H9 (cell line): ENCODE data around the gene P2RX5. TPM values are rescaled to one million over a fixed set of nuclear protein-coding genes. Genes with fewer than 3 reads are reported as not detected.

Experiments
- DNase-seq: peaks from one replicate; pipeline ENCODE4 v3.0.0-alpha.2; 2017
- H2AFZ ChIP-seq: one replicate; pipeline ENCODE4 v1.6.1; 2013; ENCODE audit warnings: mild to moderate bottlenecking, low read length, control low read depth, moderate library complexity
- H2AK5ac ChIP-seq: 2 replicates; pipeline ENCODE4 v1.6.1; 2013; ENCODE audit warnings: low read length, control low read depth, mixed read lengths; ENCODE audit not compliant: insufficient read length
- H2BK120ac ChIP-seq: one replicate; pipeline ENCODE4 v1.6.1; 2013; ENCODE audit warnings: low read depth, mild to moderate bottlenecking, low read length, control low read depth, inconsistent platforms; ENCODE audit not compliant: poor library complexity, severe bottlenecking
- H2BK12ac ChIP-seq: 2 replicates; pipeline ENCODE4 v1.6.1; 2013; ENCODE audit warnings: low read length, control low read depth, mixed read lengths, low read depth; ENCODE audit not compliant: insufficient read length
- H2BK15ac ChIP-seq: 2 replicates; pipeline ENCODE4 v1.6.1; 2013; ENCODE audit warnings: low read depth, low read length, control low read depth
- H2BK20ac ChIP-seq: one replicate; pipeline ENCODE4 v1.6.1; 2013; ENCODE audit warnings: low read depth, mild to moderate bottlenecking, low read length, control low read depth, inconsistent platforms; ENCODE audit not compliant: poor library complexity, severe bottlenecking
- H2BK5ac ChIP-seq: 2 replicates; pipeline ENCODE4 v1.6.1; 2013; ENCODE audit warnings: low read length, control low read depth, mixed read lengths; ENCODE audit not compliant: insufficient read length
- H3K14ac ChIP-seq: 2 replicates; pipeline ENCODE4 v1.6.1; 2013; ENCODE audit warnings: low read length, control low read depth; ENCODE audit not compliant: insufficient read depth
- H3K18ac ChIP-seq: 2 replicates; pipeline ENCODE4 v1.6.1; 2013; ENCODE audit warnings: low read depth, mild to moderate bottlenecking, mixed read lengths, low read length, control low read depth; ENCODE audit not compliant: insufficient read length
- H3K23ac ChIP-seq: 2 replicates; pipeline ENCODE4 v1.6.1; 2013; ENCODE audit warnings: low read length, control low read depth, mixed read lengths, low read depth; ENCODE audit not compliant: insufficient read length
- H3K23me2 ChIP-seq: 2 replicates; pipeline ENCODE4 v1.6.1; 2013; ENCODE audit warnings: low read depth, mild to moderate bottlenecking, mixed read lengths, low read length, control low read depth; ENCODE audit not compliant: insufficient read length, poor library complexity, severe bottlenecking
- H3K27ac ChIP-seq: 2 replicates; pipeline ENCODE4 v1.5.1; 2013; ENCODE audit warnings: low read length, control low read depth, mixed read lengths, low read depth; ENCODE audit not compliant: insufficient read length
- H3K27me3 ChIP-seq: 2 replicates; pipeline ENCODE4 v1.6.1; 2013; ENCODE audit warnings: low read length, control low read depth, inconsistent platforms; ENCODE audit not compliant: insufficient read depth
- H3K4ac ChIP-seq: 2 replicates; pipeline ENCODE4 v1.6.1; 2013; ENCODE audit warnings: low read depth, mild to moderate bottlenecking, control low read depth, inconsistent platforms, low read length, moderate library complexity
- H3K4me1 ChIP-seq: 2 replicates; pipeline ENCODE4 v1.6.1; 2013; ENCODE audit warnings: low read length, control low read depth, inconsistent platforms; ENCODE audit not compliant: insufficient read depth
- H3K4me2 ChIP-seq: 2 replicates; pipeline ENCODE4 v1.6.1; 2013; ENCODE audit warnings: low read length, control low read depth, mixed read lengths; ENCODE audit not compliant: insufficient read length, insufficient read depth
- H3K56ac ChIP-seq: 2 replicates; pipeline ENCODE4 v1.6.1; 2013; ENCODE audit warnings: low read depth, mild to moderate bottlenecking, mixed read lengths, low read length, control low read depth; ENCODE audit not compliant: insufficient read length
- H3K79me1 ChIP-seq: 2 replicates; pipeline ENCODE4 v1.6.1; 2013; ENCODE audit warnings: low read depth, mild to moderate bottlenecking, moderate library complexity, low read length, control low read depth, inconsistent platforms; ENCODE audit not compliant: insufficient read depth, poor library complexity, severe bottlenecking
- H3K79me2 ChIP-seq: 2 replicates; pipeline ENCODE4 v1.6.1; 2013; ENCODE audit warnings: low read length, control low read depth, inconsistent platforms; ENCODE audit not compliant: insufficient read depth
- H3K9ac ChIP-seq: 2 replicates; pipeline ENCODE4 v1.6.1; 2013; ENCODE audit warnings: low read length, control low read depth, mixed read lengths; ENCODE audit not compliant: insufficient read length; ENCODE audit errors: extremely low read depth
- H3K9me3 ChIP-seq: one replicate; pipeline ENCODE4 v1.6.1; 2013; ENCODE audit warnings: low read depth, low read length, inconsistent platforms; ENCODE audit not compliant: control insufficient read depth
- H3T11ph ChIP-seq: one replicate; pipeline ENCODE4 v1.6.1; 2013; ENCODE audit warnings: mild to moderate bottlenecking, low read length, control low read depth, inconsistent platforms
- H4K20me1 ChIP-seq: one replicate; pipeline ENCODE4 v1.6.1; 2013; ENCODE audit not compliant: control insufficient read depth, insufficient read length, insufficient read depth
- H4K5ac ChIP-seq: 2 replicates; pipeline ENCODE4 v1.6.1; 2013; ENCODE audit warnings: low read depth, mild to moderate bottlenecking, mixed read lengths, low read length, control low read depth; ENCODE audit not compliant: insufficient read length
- H4K8ac ChIP-seq: replicated peaks from 2 replicates; pipeline ENCODE4 v1.6.1; 2013; ENCODE audit warnings: low read length, control low read depth, mixed read lengths, low read depth; ENCODE audit not compliant: insufficient read length
- H4K91ac ChIP-seq: 2 replicates; pipeline ENCODE4 v1.6.1; 2013; ENCODE audit warnings: low read depth, mild to moderate bottlenecking, moderate library complexity, mixed read lengths, low read length, control low read depth; ENCODE audit not compliant: insufficient read length
- H3K27ac Mint-ChIP-seq, 3 experiments: 2 replicates in 2 of 3; 3 replicates in 1 of 3; pipeline ENCODE4 v1.8.0; 2020 to 2021; ENCODE audit warnings: mixed read lengths in 3 of 3, mild to moderate bottlenecking in 1 of 3, moderate library complexity in 1 of 3
- H3K27me3 Mint-ChIP-seq: 2 replicates; pipeline ENCODE4 v1.8.0; 2021; ENCODE audit warnings: low read depth, mild to moderate bottlenecking, moderate library complexity, mixed read lengths
- H3K36me3 Mint-ChIP-seq, 3 experiments: 2 replicates in 2 of 3; 3 replicates in 1 of 3; pipeline ENCODE4 v1.8.0; 2020 to 2021; ENCODE audit warnings: low read depth in 3 of 3, mixed read lengths in 3 of 3; ENCODE audit not compliant: insufficient read depth in 1 of 3
- H3K4me1 Mint-ChIP-seq, 2 experiments: 2 replicates each; pipeline ENCODE4 v1.8.0; 2020; ENCODE audit warnings: mixed read lengths in 2 of 2
- H3K4me3 Mint-ChIP-seq, 2 experiments: 2 replicates in 1 of 2; 3 replicates in 1 of 2; pipeline ENCODE4 v1.8.0; 2020 to 2021; ENCODE audit warnings: mild to moderate bottlenecking in 2 of 2, mixed read lengths in 2 of 2, moderate library complexity in 1 of 2
- H3K9me3 Mint-ChIP-seq, 2 experiments: 2 replicates in 1 of 2; 3 replicates in 1 of 2; pipeline ENCODE4 v1.8.0; 2020; ENCODE audit warnings: mild to moderate bottlenecking in 2 of 2, mixed read lengths in 2 of 2, moderate library complexity in 1 of 2
- CTCF ChIP-seq: fragments of 200-600 bp; sonication (generic); conservative IDR thresholded peaks from 3 replicates; pipeline ENCODE4 v1.8.0; 2021; ENCODE audit warnings: antibody characterized with exemption, mild to moderate bottlenecking
- WGBS: extraction: QIAGEN DNeasy Blood & Tissue Kit; methylation state at CpG from one replicate; pipeline ENCODE4 v1.1.7; 2013; ENCODE audit warnings: missing lambda C conversion rate, low lambda C conversion rate, mixed read lengths; ENCODE audit not compliant: insufficient read length; ENCODE audit errors: extremely low coverage; 5-methylcytosine and 5-hydroxymethylcytosine counted together
- total RNA-seq: library from RNA; stranded (reverse); gene quantifications from 2 replicates; pipeline ENCODE4 v1.2.1, GENCODE V29; 2021

Gene P2RX5
- total RNA-seq, 1 experiment from 2014 or later = 4.7 TPM

DNA sequence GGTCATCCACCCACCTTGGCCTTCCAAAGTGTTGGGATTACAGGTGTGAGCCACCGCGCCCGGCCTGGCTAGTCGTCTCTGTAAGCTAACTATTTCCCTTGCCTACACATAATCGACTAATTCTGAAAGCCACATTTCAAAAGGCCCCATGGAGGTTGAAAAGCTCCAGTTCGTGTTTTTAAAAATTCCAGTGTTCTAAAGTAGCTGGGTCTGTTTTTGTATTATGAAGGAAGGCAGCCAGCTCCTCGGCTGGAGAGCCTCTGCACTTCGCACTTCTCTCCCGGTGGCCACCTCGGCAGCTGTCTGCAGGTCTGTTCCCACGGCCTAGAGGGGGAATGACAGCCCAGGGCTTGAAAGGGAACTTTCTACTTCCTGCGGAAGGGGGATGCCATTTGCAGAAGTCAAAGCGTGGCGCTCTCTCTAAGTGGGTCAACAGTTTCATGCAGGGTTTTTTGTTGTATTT is 44.7 kb upstream of the P2RX5 start:
- no peaks in the 10 kb centered on the region for H3K79me2 ChIP-seq
- H3K4ac ChIP-seq = no peak overlapping the region
- H4K5ac ChIP-seq = no peak overlapping the region
- no peak overlapping the region for H3K9ac ChIP-seq
- peaks cover 22 to 24% of the 10 kb centered on the region in 2 experiments for H3K4me1 Mint-ChIP-seq
- H3T11ph ChIP-seq = no peak overlapping the region
- H3K9me3 ChIP-seq = no peaks in the 10 kb centered on the region
- no peak overlapping the region for H2AK5ac ChIP-seq
- no peak overlapping the region for H2BK120ac ChIP-seq
- H4K91ac ChIP-seq = no peak overlapping the region
- H4K8ac ChIP-seq = no peak overlapping the region
- H3K4me3 Mint-ChIP-seq = no peak overlapping the region
- H3K27ac ChIP-seq = no peak overlapping the region
- no peak for TF ChIP-seq CTCF
- no peak overlapping the region for H2BK20ac ChIP-seq
- H3K79me1 ChIP-seq = no peaks in the 10 kb centered on the region
- H2BK12ac ChIP-seq = no peak overlapping the region
- no peak overlapping the region for H3K27ac Mint-ChIP-seq
- no peak overlapping the region for H2BK15ac ChIP-seq
- no peak overlapping the region for H2BK5ac ChIP-seq
- H4K20me1 ChIP-seq = no peaks in the 10 kb centered on the region
- no peaks in the 10 kb centered on the region for H3K4me1 ChIP-seq
- no peaks in the 10 kb centered on the region for H3K27me3 ChIP-seq
- no peaks in the 10 kb centered on the region for H3K9me3 Mint-ChIP-seq
- no peak overlapping the region for H2AFZ ChIP-seq
- no CpG with 5 or more reads among the region's 14 CpGs for whole genome bisulfite sequencing
- no peak overlapping the region for H3K4me2 ChIP-seq
- no peaks in the 10 kb centered on the region for H3K36me3 Mint-ChIP-seq
- no peak overlapping the region for H3K18ac ChIP-seq
- no peak overlapping the region for H3K14ac ChIP-seq
- peaks cover 3% of the 10 kb centered on the region; the same call in 1 of the 2 replicates for H3K27me3 Mint-ChIP-seq
- H3K56ac ChIP-seq = no peak overlapping the region
- H3K23ac ChIP-seq = no peak overlapping the region
- DNase-seq = no peak
- no peaks in the 10 kb centered on the region for H3K23me2 ChIP-seq
